ENCODE data around the gene MED23.

Gene MED23

GRCh38 chr6:131640576-131640975, 12.5 kb upstream of the MED23 start:
- H3K4me3 ChIP-seq (ENCODE audit: low read depth, low read length): no peak overlapping the region
- TF ChIP-seq POLR2A (IDR thresholded peaks at IDR 0.05; ENCODE audit: extremely low read depth, insufficient read length) (no peak), CTCF (IDR thresholded peaks at IDR 0.05; ENCODE audit: low read depth, low read length) (no peak), MYC (IDR thresholded peaks at IDR 0.05; ENCODE audit: low read depth, low read length) (no peak), MAX (IDR thresholded peaks at IDR 0.05; ENCODE audit: low read depth, low read length) (no peak)
- no peak for DNase-seq (ENCODE audit: low read depth)

- TF ChIP-seq MYC (IDR thresholded peaks at IDR 0.05; ENCODE audit: low read depth, low read length) (no peak), POLR2A (IDR thresholded peaks at IDR 0.05; ENCODE audit: extremely low read depth, insufficient read length) (no peak)
These were observed 12.1 kb upstream of the MED23 start for GRCh38 chr6:131640100-131640499.

DNA sequence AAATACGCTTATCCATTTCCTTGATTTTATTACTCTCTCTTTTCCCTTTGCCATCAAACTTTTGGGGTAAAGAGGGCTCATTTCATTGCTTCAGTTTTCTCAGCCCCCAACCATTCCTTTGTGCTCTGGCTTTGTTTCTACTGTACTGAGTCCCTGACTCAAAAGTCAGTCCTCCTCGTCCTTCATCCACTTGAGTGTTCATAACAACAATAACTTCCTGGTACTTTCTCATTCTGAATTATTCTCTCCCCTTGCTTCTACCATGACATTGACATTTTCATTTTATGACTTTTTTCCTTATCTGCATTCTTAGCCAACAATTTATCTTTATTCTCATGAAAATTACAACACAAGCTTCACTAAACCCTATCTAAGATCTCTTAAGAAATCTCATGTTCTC, 10.0 kb upstream of the MED23 start:
- no peak overlapping the region for H3K4me3 ChIP-seq (ENCODE audit: low read depth, low read length)
- DNase-seq (ENCODE audit: low read depth): no peak
- TF ChIP-seq MYC (IDR thresholded peaks at IDR 0.05; ENCODE audit: low read depth, low read length): no peak

More at GRCh38 chr6:131640100-131640499, 12.1 kb upstream of the MED23 start:
- no peak overlapping the region for H3K4me3 ChIP-seq (ENCODE audit: low read depth, low read length)
- DNase-seq (ENCODE audit: low read depth): no peak

GRCh38 chr6:131636880-131637792, 9.1 kb upstream of the MED23 start, which contains the start of gene ENPP3:
ENPP3 (plus strand) TSS chr6:131637302; CDS start chr6:131637385, 83 bp downstream.
- no peak within 1 kb of the TSS for H3K4me3 ChIP-seq (ENCODE audit: low read depth, low read length)
- TF ChIP-seq MAX (IDR thresholded peaks at IDR 0.05; ENCODE audit: low read depth, low read length) (no peak), CTCF (IDR thresholded peaks at IDR 0.05; ENCODE audit: low read depth, low read length) (no peak), POLR2A (IDR thresholded peaks at IDR 0.05; ENCODE audit: extremely low read depth, insufficient read length) (no peak), MYC (IDR thresholded peaks at IDR 0.05; ENCODE audit: low read depth, low read length) (no peak)
- no peak for DNase-seq (ENCODE audit: low read depth)

GRCh38 chr6:131635384-131636340, 7.6 kb upstream of the MED23 start:
- DNase-seq (ENCODE audit: low read depth): no peak
- no peak overlapping the region for H3K4me3 ChIP-seq (ENCODE audit: low read depth, low read length)
- TF ChIP-seq MYC (IDR thresholded peaks at IDR 0.05; ENCODE audit: low read depth, low read length) (no peak), MAX (IDR thresholded peaks at IDR 0.05; ENCODE audit: low read depth, low read length) (no peak), POLR2A (IDR thresholded peaks at IDR 0.05; ENCODE audit: extremely low read depth, insufficient read length) (no peak), CTCF (IDR thresholded peaks at IDR 0.05; ENCODE audit: low read depth, low read length) (no peak)

DNA sequence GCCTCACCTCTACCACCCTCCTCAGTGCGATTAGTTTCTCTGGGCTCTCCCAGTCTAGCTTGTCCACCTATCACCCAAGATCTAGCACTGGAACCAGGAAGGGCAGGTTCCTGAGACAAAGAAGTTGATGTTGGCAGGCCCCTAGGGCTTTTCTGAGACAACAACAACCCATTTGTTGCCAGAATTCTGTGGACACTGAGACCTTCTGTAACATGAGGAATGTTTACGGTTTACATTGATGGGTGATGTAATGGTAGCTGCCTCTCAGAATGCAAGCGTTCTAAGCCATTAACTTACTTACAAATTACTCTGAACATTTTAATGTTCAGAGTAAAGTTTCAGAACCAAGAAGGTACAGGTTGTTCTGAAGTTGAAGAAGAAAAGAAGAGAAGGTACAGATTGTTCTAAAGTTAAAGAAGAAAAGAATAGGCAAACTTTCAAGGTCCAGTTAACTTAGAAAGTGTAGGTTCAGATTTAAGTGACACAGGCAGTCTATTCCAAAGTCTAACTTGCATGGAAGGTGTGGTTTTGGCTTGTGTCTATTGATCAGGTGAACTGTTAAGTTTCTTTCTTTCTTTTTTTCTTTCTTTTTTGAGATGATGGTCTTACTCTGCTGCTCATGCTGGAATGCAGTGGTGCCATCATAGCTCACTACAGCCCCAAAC, 3.7 kb upstream of the MED23 start:
- H3K4me3 ChIP-seq (ENCODE audit: low read depth, low read length): no peak overlapping the region
- no peak for DNase-seq (ENCODE audit: low read depth)
- TF ChIP-seq MYC (IDR thresholded peaks at IDR 0.05; ENCODE audit: low read depth, low read length) (no peak), POLR2A (IDR thresholded peaks at IDR 0.05; ENCODE audit: extremely low read depth, insufficient read length) (no peak), CTCF (IDR thresholded peaks at IDR 0.05; ENCODE audit: low read depth, low read length) (no peak), MAX (IDR thresholded peaks at IDR 0.05; ENCODE audit: low read depth, low read length) (no peak)
